ENCODE results near the gene GALR2.

The GALR2 gene

DNA sequence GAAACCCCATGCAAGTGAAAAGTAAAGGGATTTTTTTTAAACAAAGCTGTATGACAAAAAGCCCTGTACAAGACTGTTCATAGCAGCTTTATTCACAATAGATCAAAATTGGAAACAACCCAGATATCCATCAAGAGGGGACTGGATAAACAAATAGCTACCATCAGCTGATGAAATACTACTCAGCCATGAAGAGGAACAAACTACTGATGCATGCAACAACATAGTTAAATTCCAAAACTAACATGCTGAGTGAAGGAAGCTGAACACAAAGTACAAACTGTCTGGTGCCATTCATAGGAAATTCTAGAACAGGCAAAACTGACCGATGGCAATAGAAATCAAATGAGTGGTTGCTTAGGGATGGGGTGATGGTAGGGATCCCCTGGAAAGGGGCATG, 51.3 kb downstream of the GALR2 start:
- TF ChIP-seq, protein P1, sequence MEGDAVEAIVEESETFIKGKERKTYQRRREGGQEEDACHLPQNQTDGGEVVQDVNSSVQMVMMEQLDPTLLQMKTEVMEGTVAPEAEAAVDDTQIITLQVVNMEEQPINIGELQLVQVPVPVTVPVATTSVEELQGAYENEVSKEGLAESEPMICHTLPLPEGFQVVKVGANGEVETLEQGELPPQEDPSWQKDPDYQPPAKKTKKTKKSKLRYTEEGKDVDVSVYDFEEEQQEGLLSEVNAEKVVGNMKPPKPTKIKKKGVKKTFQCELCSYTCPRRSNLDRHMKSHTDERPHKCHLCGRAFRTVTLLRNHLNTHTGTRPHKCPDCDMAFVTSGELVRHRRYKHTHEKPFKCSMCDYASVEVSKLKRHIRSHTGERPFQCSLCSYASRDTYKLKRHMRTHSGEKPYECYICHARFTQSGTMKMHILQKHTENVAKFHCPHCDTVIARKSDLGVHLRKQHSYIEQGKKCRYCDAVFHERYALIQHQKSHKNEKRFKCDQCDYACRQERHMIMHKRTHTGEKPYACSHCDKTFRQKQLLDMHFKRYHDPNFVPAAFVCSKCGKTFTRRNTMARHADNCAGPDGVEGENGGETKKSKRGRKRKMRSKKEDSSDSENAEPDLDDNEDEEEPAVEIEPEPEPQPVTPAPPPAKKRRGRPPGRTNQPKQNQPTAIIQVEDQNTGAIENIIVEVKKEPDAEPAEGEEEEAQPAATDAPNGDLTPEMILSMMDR (IDR thresholded peaks at IDR 0.05), result no peak
